ENCODE results near the gene TBCD.
"Not testable (repeated sequence)": the region's sequence is repeated elsewhere in the genome, so short reads cannot be mapped to it uniquely, and the experiment has no call there.

TBCD gene

GRCh38 chr17:82955106-82955505, 203.2 kb downstream of the TBCD start:
- not testable (repeated sequence) for DNase-seq (ENCODE audit: low read depth in 3 of 3)

GRCh38 chr17:82955627-82956026, 203.8 kb downstream of the TBCD start:
- DNase-seq (ENCODE audit: low read depth in 3 of 3): not testable (repeated sequence)

- no peak for DNase-seq (ENCODE audit: low read depth in 3 of 3)
Measured at GRCh38 chr17:82956146-82956725, 204.4 kb downstream of the TBCD start.

GRCh38 chr17:82956726-82957468, 205.0 kb downstream of the TBCD start:
- DNase-seq (ENCODE audit: low read depth in 3 of 3): no peak

- DNase-seq (ENCODE audit: low read depth in 3 of 3): no peak
Measured at GRCh38 chr17:82957469-82957795, 205.6 kb downstream of the TBCD start.

- DNase-seq (ENCODE audit: low read depth in 3 of 3): no peak
Measured at GRCh38 chr17:82957961-82958561, 206.2 kb downstream of the TBCD start.

- no peak for DNase-seq (ENCODE audit: low read depth in 3 of 3)
Measured at GRCh38 chr17:82959242-82959930, 207.5 kb downstream of the TBCD start.

GRCh38 chr17:82959990-82960418, 208.1 kb downstream of the TBCD start:
- no peak for DNase-seq (ENCODE audit: low read depth in 3 of 3)

GRCh38 chr17:82960419-82961271, 208.8 kb downstream of the TBCD start:
- no peak for DNase-seq (ENCODE audit: low read depth in 3 of 3)

GRCh38 chr17:82961366-82962162, 209.7 kb downstream of the TBCD start:
- DNase-seq (ENCODE audit: low read depth in 3 of 3): no peak

GRCh38 chr17:82962163-82962720, 210.4 kb downstream of the TBCD start:
- DNase-seq (ENCODE audit: low read depth in 3 of 3): no peak

GRCh38 chr17:82963104-82963950, 211.5 kb downstream of the TBCD start:
- no peak for DNase-seq (ENCODE audit: low read depth in 3 of 3)

- not testable (repeated sequence) for DNase-seq (ENCODE audit: low read depth in 3 of 3)
Measured at GRCh38 chr17:82964451-82964850, 212.6 kb downstream of the TBCD start.

- no peak for DNase-seq (ENCODE audit: low read depth in 3 of 3)
Measured at GRCh38 chr17:82964851-82965341, 213.0 kb downstream of the TBCD start.

- no peak for DNase-seq (ENCODE audit: low read depth in 3 of 3)
Measured at GRCh38 chr17:82965371-82965770, 213.5 kb downstream of the TBCD start.

- no peak for DNase-seq (ENCODE audit: low read depth in 3 of 3)
Measured at GRCh38 chr17:82966415-82966814, 214.6 kb downstream of the TBCD start.

GRCh38 chr17:82967268-82968032, 215.6 kb downstream of the TBCD start:
- no peak for DNase-seq (ENCODE audit: low read depth in 3 of 3)

GRCh38 chr17:82968033-82968841, 216.4 kb downstream of the TBCD start:
- not testable (repeated sequence) for DNase-seq (ENCODE audit: low read depth in 3 of 3)
